Progenitor cell of endocrine pancreas (in vitro differentiated cells): ENCODE results near the gene TMPRSS6. TPM values are rescaled to one million over a fixed set of nuclear protein-coding genes. Genes with fewer than 3 reads are reported as not detected.

Experiments
- DNase-seq: peaks from one replicate; pipeline ENCODE4 v3.0.0; 2021; ENCODE audit warnings: low spot score; ENCODE audit not compliant: unreplicated experiment
- H3K27ac Mint-ChIP-seq: 2 replicates; pipeline ENCODE4 v1.8.0; 2021; ENCODE audit warnings: mild to moderate bottlenecking, moderate library complexity, mixed read lengths
- H3K27me3 Mint-ChIP-seq: 2 replicates; pipeline ENCODE4 v1.8.0; 2021; ENCODE audit warnings: mixed read lengths
- H3K36me3 Mint-ChIP-seq: 2 replicates; pipeline ENCODE4 v1.8.0; 2022; ENCODE audit warnings: mixed read lengths; ENCODE audit not compliant: insufficient read depth
- H3K4me1 Mint-ChIP-seq: 2 replicates; pipeline ENCODE4 v1.8.0; 2021; ENCODE audit warnings: low read depth, mixed read lengths
- H3K4me3 Mint-ChIP-seq: 2 replicates; pipeline ENCODE4 v1.8.0; 2021; ENCODE audit warnings: low read depth, mild to moderate bottlenecking, moderate library complexity, mixed read lengths
- H3K9me3 Mint-ChIP-seq: 2 replicates; pipeline ENCODE4 v1.8.0; 2021; ENCODE audit warnings: low read depth, mixed read lengths
- CTCF ChIP-seq: fragments of 200-600 bp; sonication (generic); IDR thresholded peaks from one replicate; pipeline ENCODE4 v1.5.0; 2021; ENCODE audit warnings: antibody characterized with exemption, mild to moderate bottlenecking; ENCODE audit not compliant: unreplicated experiment
- total RNA-seq: library from RNA; stranded (reverse); gene quantifications from 2 replicates; pipeline ENCODE4 v1.2.1, GENCODE V29; 2021

TMPRSS6 gene
- total RNA-seq, 1 donor from 2014 or later, result 12.6 TPM

- Mint-ChIP-seq H3K4me3 (no peak overlapping the region), H3K27me3 (peaks cover 14% of the 10 kb centered on the region), H3K27ac (peak overlapping the region; percentile 53), H3K9me3 (no peaks in the 10 kb centered on the region), H3K36me3 (no peaks in the 10 kb centered on the region), H3K4me1 (peaks cover 9% of the 10 kb centered on the region)
- no peak for TF ChIP-seq CTCF
- DNase-seq, result no peak
Measured at GRCh38 chr22:37145180-37146050, 35.9 kb upstream of the TMPRSS6 start.

GRCh38 chr22:37144180-37144554 lies 34.7 kb upstream of the TMPRSS6 start:
- no peaks in the 10 kb centered on the region for H3K9me3 Mint-ChIP-seq
- no peaks in the 10 kb centered on the region for H3K36me3 Mint-ChIP-seq
- TF ChIP-seq CTCF, result no peak
- no peak overlapping the region for H3K27ac Mint-ChIP-seq
- no peak overlapping the region for H3K4me3 Mint-ChIP-seq
- no peak for DNase-seq
- H3K27me3 Mint-ChIP-seq, result peaks cover 14% of the 10 kb centered on the region
- peaks cover 9% of the 10 kb centered on the region for H3K4me1 Mint-ChIP-seq

- no peak for DNase-seq
- no peaks in the 10 kb centered on the region for H3K9me3 Mint-ChIP-seq
- no peak overlapping the region for H3K4me3 Mint-ChIP-seq
- peaks cover 27% of the 10 kb centered on the region for H3K27me3 Mint-ChIP-seq
- no peaks in the 10 kb centered on the region for H3K36me3 Mint-ChIP-seq
- H3K4me1 Mint-ChIP-seq, result peaks cover 9% of the 10 kb centered on the region
- TF ChIP-seq CTCF, result no peak
- H3K27ac Mint-ChIP-seq, result no peak overlapping the region
Measured at GRCh38 chr22:37141971-37142370, 32.5 kb upstream of the TMPRSS6 start.

GRCh38 chr22:37141476-37141875 lies 32.0 kb upstream of the TMPRSS6 start:
- Mint-ChIP-seq H3K36me3 (no peaks in the 10 kb centered on the region), H3K9me3 (no peaks in the 10 kb centered on the region), H3K27ac (no peak overlapping the region), H3K4me1 (peaks cover 9% of the 10 kb centered on the region), H3K4me3 (no peak overlapping the region), H3K27me3 (peaks cover 31% of the 10 kb centered on the region)
- DNase-seq, result no peak
- no peak for TF ChIP-seq CTCF

GRCh38 chr22:37140686-37141323 lies 31.3 kb upstream of the TMPRSS6 start:
- Mint-ChIP-seq H3K4me1 (peaks cover 5% of the 10 kb centered on the region), H3K9me3 (no peaks in the 10 kb centered on the region), H3K36me3 (no peaks in the 10 kb centered on the region), H3K27ac (no peak overlapping the region), H3K4me3 (no peak overlapping the region), H3K27me3 (peaks cover 25% of the 10 kb centered on the region)
- no peak for DNase-seq
- TF ChIP-seq CTCF, result no peak
